Small intestine (tissue), 7 donors: ENCODE results near the gene FBXW9. TPM values are rescaled to one million over a fixed set of nuclear protein-coding genes. Genes with fewer than 3 reads are reported as not detected.

Source experiments
- DNase-seq, 2 donors: peaks; one replicate each; pipeline versions ENCODE4 v3.0.0 to v3.0.0-alpha.2; 2013
- FAIRE-seq: peaks from 2 replicates; lab custom pipeline; 2012; peaks lifted over from hg19 to GRCh38; lab: Jason Lieb, UNC
- H3K27ac ChIP-seq, 3 donors: one replicate each; pipeline ENCODE4 v1.5.1; 2013; ENCODE audit warnings: low read length in 2 of 3, mild to moderate bottlenecking in 2 of 3, control low read depth in 1 of 3, inconsistent platforms in 1 of 3, low read depth in 1 of 3, moderate library complexity in 1 of 3
- H3K27me3 ChIP-seq, 3 donors: one replicate each; pipeline ENCODE4 v1.6.1; 2013; ENCODE audit warnings: low read length in 3 of 3, inconsistent platforms in 1 of 3; ENCODE audit not compliant: control insufficient read depth in 3 of 3, insufficient read depth in 3 of 3
- H3K36me3 ChIP-seq, 3 donors: one replicate each; pipeline ENCODE4 v1.6.1; 2013; ENCODE audit warnings: low read length in 3 of 3, inconsistent platforms in 1 of 3, low read depth in 1 of 3, mild to moderate bottlenecking in 1 of 3, moderate library complexity in 1 of 3; ENCODE audit not compliant: control insufficient read depth in 3 of 3, insufficient read depth in 2 of 3
- H3K4me1 ChIP-seq, 3 donors: one replicate each; pipeline ENCODE4 v1.6.1; 2013; ENCODE audit warnings: low read length in 2 of 3, inconsistent platforms in 1 of 3, low read depth in 1 of 3, mild to moderate bottlenecking in 1 of 3, moderate library complexity in 1 of 3; ENCODE audit not compliant: control insufficient read depth in 3 of 3, insufficient read depth in 2 of 3
- H3K4me3 ChIP-seq, 3 donors: one replicate each; pipeline ENCODE4 v1.5.1; 2013; ENCODE audit warnings: low read length in 3 of 3, control low read depth in 1 of 3, inconsistent platforms in 1 of 3, low read depth in 1 of 3, mild to moderate bottlenecking in 1 of 3, moderate library complexity in 1 of 3
- H3K9me3 ChIP-seq, 2 donors: one replicate each; pipeline ENCODE4 v1.6.1; 2013; ENCODE audit warnings: low read depth in 1 of 2, low read length in 1 of 2; ENCODE audit not compliant: control insufficient read depth in 2 of 2, insufficient read depth in 1 of 2
- WGBS, 3 donors: extraction: QIAGEN DNeasy Blood & Tissue Kit; methylation state at CpG; one replicate each; pipeline ENCODE4 v1.1.7; 2013; 5-methylcytosine and 5-hydroxymethylcytosine counted together
- polyA plus RNA-seq, 4 donors: library from polyadenylated mRNA; stranded (reverse) in 3 of 4; unstranded in 1 of 4; fragments of 200-250 nt in 3 of 4; fragments of 120-200 nt in 1 of 4; gene quantifications; one replicate each; pipeline versions ENCODE4 v1.2.1 to v1.2.3, GENCODE V29; 2013
- donor health status: healthy with polysubstance abuse.
- donor health status: control.
- donor health status: control.
- donor health status: Bipolar disorder and iron deficiency.
- donor health status: healthy.

Gene FBXW9
- polyA plus RNA-seq, 4 donors = 4.5 to 11.8 (median 7.2) TPM

GRCh38 chr19:12695997-12696365, 450 bp downstream of the FBXW9 start:
- peak overlapping the region in 1 of 3 donors; percentile 95 for H3K27ac ChIP-seq
- no peaks in the 10 kb centered on the region for H3K27me3 ChIP-seq
- peaks cover 0 to 4% (median 3%) of the 10 kb centered on the region in 3 donors for H3K4me1 ChIP-seq
- peak overlapping the region; percentile 60 to 97 (median 74) for H3K4me3 ChIP-seq
- H3K9me3 ChIP-seq = no peaks in the 10 kb centered on the region
- peaks cover 0 to 47% (median 2%) of the 10 kb centered on the region in 3 donors for H3K36me3 ChIP-seq
- DNase-seq = no peak
- no peak for FAIRE-seq
- WGBS, 3 donors = 3 to 4% (median 4%) methylated on average over 25 to 36 of the region's 36 CpGs

- 35 to 64% (median 56%) methylated on average over 1 of the region's 1 CpG for WGBS, 3 donors
- no peak for FAIRE-seq
- no peaks in the 10 kb centered on the region for H3K27me3 ChIP-seq
Observed at GRCh38 chr19:12695514-12695913, 917 bp downstream of the FBXW9 start.

GRCh38 chr19:12695096-12695495, 1.3 kb downstream of the FBXW9 start:
- Histone ChIP-seq H3K4me3 (no peak overlapping the region), H3K27me3 (no peaks in the 10 kb centered on the region), H3K27ac (no peak overlapping the region), H3K9me3 (no peaks in the 10 kb centered on the region), H3K4me1 (peaks cover 0 to 4% (median 3%) of the 10 kb centered on the region in 3 donors), H3K36me3 (peaks cover 0 to 42% (median 0%) of the 10 kb centered on the region in 3 donors)
- 72 to 77% (median 75%) methylated on average over 2 of the region's 2 CpGs for WGBS, 3 donors
- FAIRE-seq (no peak), DNase-seq (no peak)

More at GRCh38 chr19:12695514-12695913, 917 bp downstream of the FBXW9 start:
- no peak overlapping the region for H3K27ac ChIP-seq
- peak overlapping the region in 1 of 3 donors; percentile 97 for H3K4me3 ChIP-seq
- H3K9me3 ChIP-seq = no peaks in the 10 kb centered on the region
- H3K36me3 ChIP-seq = peaks cover 0 to 43% (median 0%) of the 10 kb centered on the region in 3 donors
- H3K4me1 ChIP-seq = peaks cover 0 to 4% (median 3%) of the 10 kb centered on the region in 3 donors
- no peak for DNase-seq

GRCh38 chr19:12694641-12695040, 1.8 kb downstream of the FBXW9 start:
- Histone ChIP-seq H3K4me1 (peaks cover 0 to 4% (median 3%) of the 10 kb centered on the region in 3 donors), H3K4me3 (no peak overlapping the region), H3K36me3 (peaks cover 0 to 42% (median 0%) of the 10 kb centered on the region in 3 donors), H3K27me3 (no peaks in the 10 kb centered on the region), H3K27ac (no peak overlapping the region), H3K9me3 (no peaks in the 10 kb centered on the region)
- WGBS, 3 donors = 87 to 92% (median 87%) methylated on average over 16 of the region's 16 CpGs
- FAIRE-seq (no peak), DNase-seq (no peak)

GRCh38 chr19:12692960-12693359, 3.5 kb downstream of the FBXW9 start:
- DNase-seq (no peak), FAIRE-seq (no peak)
- WGBS, 3 donors = 78 to 94% (median 88%) methylated on average over 5 of the region's 5 CpGs

GRCh38 chr19:12689581-12690216, 6.7 kb downstream of the FBXW9 start:
- no peaks in the 10 kb centered on the region for H3K4me1 ChIP-seq
- H3K27ac ChIP-seq = no peak overlapping the region
- H3K27me3 ChIP-seq = no peaks in the 10 kb centered on the region
- DNase-seq = no peak
- no peaks in the 10 kb centered on the region for H3K9me3 ChIP-seq
- peaks cover 0 to 38% (median 0%) of the 10 kb centered on the region in 3 donors for H3K36me3 ChIP-seq
- H3K4me3 ChIP-seq = no peak overlapping the region
- FAIRE-seq = no peak
- WGBS, 3 donors = 77 to 85% (median 84%) methylated on average over 23 to 26 of the region's 26 CpGs

More at GRCh38 chr19:12692960-12693359, 3.5 kb downstream of the FBXW9 start:
- Histone ChIP-seq H3K27ac (no peak overlapping the region), H3K4me1 (peaks cover 0 to 4% (median 3%) of the 10 kb centered on the region in 3 donors), H3K36me3 (peaks cover 0 to 42% (median 0%) of the 10 kb centered on the region in 3 donors), H3K9me3 (no peaks in the 10 kb centered on the region), H3K27me3 (no peaks in the 10 kb centered on the region), H3K4me3 (no peak overlapping the region)

GRCh38 chr19:12689012-12689411, 7.4 kb downstream of the FBXW9 start:
- H3K36me3 ChIP-seq = peaks cover 0 to 38% (median 0%) of the 10 kb centered on the region in 3 donors
- H3K4me1 ChIP-seq = no peaks in the 10 kb centered on the region
- DNase-seq (no peak), FAIRE-seq (no peak)
- H3K4me3 ChIP-seq = no peak overlapping the region
- WGBS, 3 donors = 93 to 94% (median 93%) methylated on average over 11 to 12 of the region's 12 CpGs
- no peak overlapping the region for H3K27ac ChIP-seq
- no peaks in the 10 kb centered on the region for H3K9me3 ChIP-seq
- no peaks in the 10 kb centered on the region for H3K27me3 ChIP-seq

GRCh38 chr19:12687496-12688196, 8.8 kb downstream of the FBXW9 start, which contains the start of gene GNG14:
TSS of gene GNG14 (plus strand) at chr19:12687998. CDS start at chr19:12688049, 51 bp downstream.
- Histone ChIP-seq H3K4me1 (no peaks in the 10 kb centered on the region), H3K27ac (no peak within 1 kb of the TSS), H3K4me3 (no peak within 1 kb of the TSS), H3K27me3 (no peaks in the 10 kb centered on the region), H3K9me3 (no peaks in the 10 kb centered on the region), H3K36me3 (peaks cover 0 to 38% (median 0%) of the 10 kb centered on the region in 3 donors)
- WGBS, 3 donors = 90 to 91% (median 91%) methylated on average over 9 of the region's 9 CpGs
- no peak for DNase-seq
- FAIRE-seq = no peak
